Heart right ventricle (tissue), 16 donors: ENCODE data around the gene FAM234B. TPM values are rescaled to one million over a fixed set of nuclear protein-coding genes. Genes with fewer than 3 reads are reported as not detected.
A peak's percentile ranks its signal among the peaks of the same experiment; 100 is the strongest.
"Not testable (repeated sequence)": the region's sequence is repeated elsewhere in the genome, so short reads cannot be mapped to it uniquely, and the experiment has no call there.

Experiments used
- ATAC-seq, 8 donors: fragments of 200-7000 bp; cut with Tn5 transposase; one replicate each; pipeline ENCODE4 v1.9.1; 2020; ENCODE audit warnings: mild to moderate bottlenecking in 8 of 8, moderate library complexity in 8 of 8, moderate number of reproducible peaks in 1 of 8
- DNase-seq, 2 donors: peaks; one replicate each; pipeline ENCODE4 v3.0.0-alpha.2; 2020
- H3K27ac ChIP-seq, 10 donors: fragments of 200-600 bp; sonication (generic) in 2 of 10; one replicate each; pipeline versions ENCODE4 v1.5.0 to v1.8.0; 2020 to 2022; ENCODE audit warnings: mild to moderate bottlenecking in 3 of 10
- H3K27me3 ChIP-seq, 7 donors: fragments of 200-600 bp; one replicate each; pipeline ENCODE4 v1.8.0; 2021 to 2022; ENCODE audit warnings: mild to moderate bottlenecking in 2 of 7
- H3K36me3 ChIP-seq, 9 donors: fragments of 200-600 bp; sonication (generic) in 1 of 9; one replicate each; pipeline versions ENCODE4 v1.5.0 to v1.8.0; 2020 to 2022; ENCODE audit warnings: mild to moderate bottlenecking in 2 of 9
- H3K4me1 ChIP-seq, 9 donors: fragments of 200-600 bp; sonication (generic) in 1 of 9; one replicate each; pipeline versions ENCODE4 v1.5.0 to v1.8.0; 2020 to 2022; ENCODE audit warnings: mild to moderate bottlenecking in 4 of 9
- H3K4me3 ChIP-seq, 10 donors: fragments of 200-600 bp; sonication (generic) in 2 of 10; one replicate each; pipeline versions ENCODE4 v1.5.0 to v1.8.0; 2020 to 2022; ENCODE audit warnings: mild to moderate bottlenecking in 7 of 10, moderate library complexity in 2 of 10
- H3K9me3 ChIP-seq, 11 donors: fragments of 200-600 bp in 10 of 11; sonication (generic) in 2 of 11; one replicate each; pipeline versions ENCODE4 v1.5.0 to v1.8.0; 2013 to 2022; ENCODE audit warnings: mild to moderate bottlenecking in 2 of 11, control low read depth in 1 of 11, moderate library complexity in 1 of 11
- WGBS, 2 donors: extraction: QIAGEN DNeasy Blood & Tissue Kit; methylation state at CpG; one replicate each; pipeline ENCODE4 v1.1.7; 2013; ENCODE audit warnings: inconsistent platforms in 1 of 2; 5-methylcytosine and 5-hydroxymethylcytosine counted together
- intact Hi-C, 10 donors: fragments of 100-400 bp; cut with DNase I; formaldehyde crosslinking; loops; one replicate each; pipeline versions ENCODE4 v1.11.1 to v1.14.2; 2022
- polyA plus RNA-seq, 2 donors: library from polyadenylated mRNA; stranded (reverse); fragments of 200-250 nt; gene quantifications; one replicate each; pipeline ENCODE4 v1.2.3, GENCODE V29; 2013
- total RNA-seq, 10 donors: library from RNA; stranded (reverse); fragmentation: NEBNext Ultra II Directional in 3 of 10; extraction: Animal tissue kit (Norgen Biotek cat#: 25700) in 3 of 10; gene quantifications; one replicate each; pipeline versions ENCODE4 v1.2.1 to v1.2.4, GENCODE V29; 2021 to 2023
- TF ChIP-seq, protein P1 (sequence below), 9 donors: fragments of 200-600 bp; sonication (generic) in 2 of 9; IDR thresholded peaks; one replicate each; pipeline versions ENCODE4 v1.5.0 to v1.8.0; 2021 to 2022; ENCODE audit warnings: antibody characterized with exemption in 9 of 9, mild to moderate bottlenecking in 5 of 9, moderate library complexity in 1 of 9
- donor health status: Arrhythmogenic right ventricular cardiomyopathy.
- donor health status: ischemic (EF 13 %, LVEDD 7.1; RV severe dilation, severe dysfunction).
- donor health status: healthy with polysubstance abuse.
- donor health status: DM: no; HTN: yes; CAD: no.
- donor health status: DM: no; HTN: no; CAD: no.
- donor health status: ischemic (EF 25% LVEDD 6.9; RV normal size, moderate dysfunction).
- donor health status: ischemic (EF 25% LVEDD 5.7; RV mildly dilated, moderate dysfunction).
- donor health status: healthy.
- donor health status: DM: yes; HTN: yes; CAD: no.
- donor health status: Ischemic cardiomyopathy.
- donor health status: ischemic (EF 35%, LVEDD 5.7; RV mildly dilated, moderate dysfunction).
- donor health status: nonischemic (EF 11% LVEDD 7.7; RV severe dilation, severe dysfunction).
- donor health status: DM: yes; HTN: yes; CAD: no.
- donor health status: PGD.
- donor health status: ischemic (EF 29% LVEDD 5.4; RV normal size, mild dysfunction).
- donor health status: nonischemic (EF 23%, LVEDD 6.1; RV moderate dilation, normal function).

The FAM234B gene
- total and polyA plus RNA-seq, 12 donors = 0.59 to 3.6 (median 2.2) TPM

DNA sequence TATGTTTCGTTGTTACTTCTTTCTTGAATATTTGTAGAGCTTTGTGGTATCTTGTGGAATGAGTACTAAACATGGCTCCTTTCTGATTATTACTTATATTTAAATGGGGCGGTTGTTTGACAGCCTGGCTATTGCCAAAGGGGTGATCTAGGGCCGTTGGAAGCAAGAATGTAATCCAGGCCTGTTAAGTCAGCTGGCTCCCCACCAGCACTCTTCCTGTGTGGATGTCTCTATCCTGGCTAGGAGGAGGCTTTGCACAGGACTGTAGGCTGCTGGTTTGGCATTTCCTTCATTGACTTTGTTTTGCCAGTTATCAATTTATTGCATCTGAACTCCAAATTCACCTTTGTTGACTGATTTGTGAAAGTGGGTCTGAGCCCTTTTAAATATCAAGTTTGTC lies 5.6 kb downstream of the FAM234B start:
- intact Hi-C loops = loop anchor here in 1 of 10 donors (10.0 kb wide), 1 partner anchor 45 kb away; no protein-coding TSS in a partner anchor
- no peaks in the 10 kb centered on the region for H3K27me3 ChIP-seq
- H3K36me3 ChIP-seq = no peaks in the 10 kb centered on the region
- peaks cover 0 to 14% (median 6%) of the 10 kb centered on the region in 11 donors for H3K9me3 ChIP-seq
- H3K4me3 ChIP-seq = no peak overlapping the region
- peaks cover 0 to 32% (median 7%) of the 10 kb centered on the region in 9 donors for H3K4me1 ChIP-seq
- DNase-seq (peak in 1 of 2 donors; percentile 7), ATAC-seq (peak in 1 of 8 donors; percentile 68)
- H3K27ac ChIP-seq = peak overlapping the region in 1 of 10 donors; percentile 29
- WGBS, 2 donors = 45 to 54% methylated on average over 3 of the region's 3 CpGs
- TF ChIP-seq, protein P1, sequence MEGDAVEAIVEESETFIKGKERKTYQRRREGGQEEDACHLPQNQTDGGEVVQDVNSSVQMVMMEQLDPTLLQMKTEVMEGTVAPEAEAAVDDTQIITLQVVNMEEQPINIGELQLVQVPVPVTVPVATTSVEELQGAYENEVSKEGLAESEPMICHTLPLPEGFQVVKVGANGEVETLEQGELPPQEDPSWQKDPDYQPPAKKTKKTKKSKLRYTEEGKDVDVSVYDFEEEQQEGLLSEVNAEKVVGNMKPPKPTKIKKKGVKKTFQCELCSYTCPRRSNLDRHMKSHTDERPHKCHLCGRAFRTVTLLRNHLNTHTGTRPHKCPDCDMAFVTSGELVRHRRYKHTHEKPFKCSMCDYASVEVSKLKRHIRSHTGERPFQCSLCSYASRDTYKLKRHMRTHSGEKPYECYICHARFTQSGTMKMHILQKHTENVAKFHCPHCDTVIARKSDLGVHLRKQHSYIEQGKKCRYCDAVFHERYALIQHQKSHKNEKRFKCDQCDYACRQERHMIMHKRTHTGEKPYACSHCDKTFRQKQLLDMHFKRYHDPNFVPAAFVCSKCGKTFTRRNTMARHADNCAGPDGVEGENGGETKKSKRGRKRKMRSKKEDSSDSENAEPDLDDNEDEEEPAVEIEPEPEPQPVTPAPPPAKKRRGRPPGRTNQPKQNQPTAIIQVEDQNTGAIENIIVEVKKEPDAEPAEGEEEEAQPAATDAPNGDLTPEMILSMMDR (IDR thresholded peaks at IDR 0.05) = no peak

DNA sequence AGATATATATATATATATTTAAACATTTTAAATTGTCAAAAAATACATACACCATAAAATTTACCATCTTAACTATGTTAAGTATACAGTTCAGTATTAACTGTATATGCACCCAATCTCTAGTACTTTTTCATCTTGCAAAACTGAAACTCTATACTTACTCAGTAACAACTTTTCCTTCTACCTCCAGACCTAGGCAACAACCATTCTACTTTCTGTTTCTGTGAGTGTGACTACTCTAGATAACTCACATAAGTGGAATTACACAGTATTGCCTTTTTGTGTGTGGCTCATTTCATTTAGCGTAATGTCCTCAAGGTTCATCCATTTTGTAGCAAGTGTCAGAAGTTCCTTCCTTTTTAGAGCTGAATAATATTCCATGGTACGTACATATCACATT lies 8.2 kb downstream of the FAM234B start:
- intact Hi-C loops = no loop called here
- peaks cover 0 to 12% (median 0%) of the 10 kb centered on the region in 9 donors for H3K36me3 ChIP-seq
- ATAC-seq = no peak
- H3K27me3 ChIP-seq = no peaks in the 10 kb centered on the region
- 49 to 50% methylated on average over 2 of the region's 2 CpGs for WGBS, 2 donors
- DNase-seq = no peak
- TF ChIP-seq, protein P1 (IDR thresholded peaks at IDR 0.05) = no peak
- H3K9me3 ChIP-seq = peaks cover 0 to 14% (median 6%) of the 10 kb centered on the region in 11 donors
- H3K4me1 ChIP-seq = peaks cover 0 to 23% (median 0%) of the 10 kb centered on the region in 9 donors
- no peak overlapping the region for H3K27ac ChIP-seq
- no peak overlapping the region for H3K4me3 ChIP-seq

DNA sequence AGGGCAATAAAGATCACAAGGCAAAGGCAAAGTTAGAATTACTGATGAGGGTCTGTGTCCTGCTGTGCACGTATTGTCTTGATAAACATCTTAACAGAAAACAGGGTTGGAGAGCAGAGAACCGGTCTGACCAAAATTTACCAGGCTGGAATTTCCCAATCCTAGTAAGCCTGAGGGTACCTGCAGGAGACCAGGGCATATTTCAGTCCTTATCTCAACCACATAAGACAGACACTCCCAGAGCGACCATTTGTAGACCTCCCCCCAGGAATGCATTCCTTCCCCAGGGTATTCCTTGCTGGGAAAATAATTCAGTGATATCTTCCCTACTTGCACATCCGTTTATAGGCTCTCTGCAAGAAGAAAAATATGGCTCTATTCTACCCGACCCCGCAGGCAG lies 9.4 kb downstream of the FAM234B start:
- Histone ChIP-seq H3K4me1 (peaks cover 0 to 23% (median 0%) of the 10 kb centered on the region in 9 donors), H3K36me3 (peaks cover 0 to 17% (median 0%) of the 10 kb centered on the region in 9 donors), H3K9me3 (peaks cover 0 to 14% (median 6%) of the 10 kb centered on the region in 11 donors)
- DNase-seq, H3K27me3 ChIP-seq, ATAC-seq, H3K27ac ChIP-seq, intact Hi-C loops, H3K4me3 ChIP-seq: not testable (repeated sequence)
- WGBS, 2 donors = 87 to 93% methylated on average over 6 of the region's 6 CpGs

DNA sequence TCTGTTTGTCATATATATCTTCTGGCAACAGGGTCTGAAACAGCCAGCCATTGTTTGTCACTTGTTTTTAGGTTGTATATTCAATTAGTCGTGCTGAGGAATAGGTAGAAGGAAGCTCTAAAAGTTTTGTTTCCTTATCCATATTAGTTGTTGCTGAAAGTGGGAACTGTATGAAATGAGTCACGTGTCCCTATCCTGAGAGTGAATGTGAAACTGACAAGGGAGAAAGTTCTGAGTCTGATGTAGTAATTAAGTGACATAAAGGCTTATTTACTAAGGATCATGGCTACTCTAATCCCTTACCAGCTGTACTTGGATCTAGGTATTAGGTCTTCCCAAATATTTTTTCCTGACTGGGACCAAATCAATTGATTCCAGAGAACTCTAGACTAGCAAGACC lies 16.4 kb downstream of the FAM234B start:
- ATAC-seq (no peak), DNase-seq (no peak)
- Histone ChIP-seq H3K27ac (no peak overlapping the region), H3K4me3 (no peak overlapping the region), H3K27me3 (no peaks in the 10 kb centered on the region), H3K4me1 (peaks cover 0 to 8% (median 0%) of the 10 kb centered on the region in 9 donors), H3K9me3 (no peaks in the 10 kb centered on the region), H3K36me3 (peaks cover 0 to 58% (median 9%) of the 10 kb centered on the region in 9 donors)
- intact Hi-C loops = no loop called here
- TF ChIP-seq, protein P1 (IDR thresholded peaks at IDR 0.05) = no peak
- 90 to 91% methylated on average over 2 of the region's 2 CpGs for WGBS, 2 donors

DNA sequence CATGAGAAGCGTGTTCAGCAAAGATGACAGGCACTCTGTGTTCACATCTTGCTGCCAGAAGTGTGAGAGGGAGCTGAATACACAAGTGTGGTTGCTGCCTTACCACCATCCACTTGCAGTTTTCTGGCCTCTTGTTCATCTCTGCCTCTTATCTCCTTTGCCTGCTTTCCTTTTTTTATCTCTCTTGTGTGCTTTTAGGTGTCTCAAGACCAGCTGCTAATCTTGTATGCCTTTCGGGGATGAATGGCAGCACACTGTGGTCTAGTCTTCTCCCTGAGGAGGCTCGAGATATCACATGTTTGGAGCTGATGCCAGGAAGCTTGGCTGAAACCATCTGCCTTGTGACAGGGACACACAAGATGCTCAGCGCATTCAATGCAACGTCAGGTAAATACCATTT lies 17.2 kb downstream of the FAM234B start:
- Histone ChIP-seq H3K9me3 (no peaks in the 10 kb centered on the region), H3K36me3 (peaks cover 0 to 55% (median 9%) of the 10 kb centered on the region in 9 donors), H3K4me3 (no peak overlapping the region), H3K27ac (no peak overlapping the region), H3K4me1 (peaks cover 0 to 8% (median 0%) of the 10 kb centered on the region in 9 donors), H3K27me3 (no peaks in the 10 kb centered on the region)
- intact Hi-C loops = no loop called here
- DNase-seq (no peak), ATAC-seq (no peak)
- TF ChIP-seq, protein P1 (IDR thresholded peaks at IDR 0.05) = no peak
- WGBS, 2 donors = 86 to 91% methylated on average over 5 of the region's 5 CpGs
